Measurements from ENCODE around the gene TBC1D2B. TPM values are rescaled to one million over a fixed set of nuclear protein-coding genes. Genes with fewer than 3 reads are reported as not detected.

TBC1D2B gene
- total and polyA plus RNA-seq, 8 donors: 37.6 to 64.9 (median 49.2) TPM

- DNase-seq: peak in 1 of 4 donors; percentile 64
- no peak overlapping the region for H3K4me3 ChIP-seq
- TF ChIP-seq CTCF (IDR thresholded peaks at IDR 0.05): no peak
- peak overlapping the region in 1 of 2 donors; percentile 78 for H3K27ac ChIP-seq
- peaks cover 0 to 10% of the 10 kb centered on the region in 2 donors for H3K36me3 ChIP-seq
- intact Hi-C loops (cut with DNase I): no loop called here
- ATAC-seq: peak; percentile 32
- no peaks in the 10 kb centered on the region for H3K27me3 ChIP-seq
- H3K9me3 ChIP-seq: no peaks in the 10 kb centered on the region
- H3K4me1 ChIP-seq: peaks cover 54 to 95% of the 10 kb centered on the region in 2 donors
Observed at GRCh38 chr15:78052001-78052401, 25.5 kb downstream of the TBC1D2B start.

- no peak for TF ChIP-seq CTCF (IDR thresholded peaks at IDR 0.05)
- Histone ChIP-seq H3K36me3 (peaks cover 0 to 10% of the 10 kb centered on the region in 2 donors), H3K27ac (peak overlapping the region in 1 of 2 donors; percentile 78), H3K27me3 (no peaks in the 10 kb centered on the region), H3K4me1 (peaks cover 50 to 95% of the 10 kb centered on the region in 2 donors), H3K4me3 (no peak overlapping the region), H3K9me3 (no peaks in the 10 kb centered on the region)
- no peak for DNase-seq
- intact Hi-C loops (cut with DNase I): no loop called here
- no peak for ATAC-seq
Observed at GRCh38 chr15:78051596-78051995, 25.9 kb downstream of the TBC1D2B start.

GRCh38 chr15:78050826-78051225 lies 26.7 kb downstream of the TBC1D2B start:
- TF ChIP-seq CTCF (IDR thresholded peaks at IDR 0.05): no peak
- peaks cover 0 to 10% of the 10 kb centered on the region in 2 donors for H3K36me3 ChIP-seq
- no peaks in the 10 kb centered on the region for H3K9me3 ChIP-seq
- no peaks in the 10 kb centered on the region for H3K27me3 ChIP-seq
- no peak overlapping the region for H3K4me3 ChIP-seq
- intact Hi-C loops (cut with DNase I): no loop called here
- ATAC-seq (no peak), DNase-seq (no peak)
- H3K27ac ChIP-seq: peak overlapping the region in 1 of 2 donors; percentile 78
- H3K4me1 ChIP-seq: peaks cover 42 to 95% of the 10 kb centered on the region in 2 donors

- peaks cover 40 to 95% of the 10 kb centered on the region in 2 donors for H3K4me1 ChIP-seq
- H3K9me3 ChIP-seq: no peaks in the 10 kb centered on the region
- TF ChIP-seq CTCF (IDR thresholded peaks at IDR 0.05): no peak
- peaks cover 0 to 10% of the 10 kb centered on the region in 2 donors for H3K36me3 ChIP-seq
- DNase-seq: no peak
- intact Hi-C loops (cut with DNase I): no loop called here
- ATAC-seq: no peak
- no peaks in the 10 kb centered on the region for H3K27me3 ChIP-seq
- H3K4me3 ChIP-seq: no peak overlapping the region
- H3K27ac ChIP-seq: peak overlapping the region in 1 of 2 donors; percentile 78
Observed at GRCh38 chr15:78050441-78050809, 27.1 kb downstream of the TBC1D2B start.

- intact Hi-C loops (cut with DNase I): no loop called here
- Histone ChIP-seq H3K9me3 (no peaks in the 10 kb centered on the region), H3K27me3 (no peaks in the 10 kb centered on the region), H3K4me3 (no peak overlapping the region), H3K36me3 (peaks cover 0 to 11% of the 10 kb centered on the region in 2 donors), H3K27ac (peak overlapping the region in 1 of 2 donors; percentile 78), H3K4me1 (peaks cover 42 to 95% of the 10 kb centered on the region in 2 donors)
- TF ChIP-seq CTCF (IDR thresholded peaks at IDR 0.05): no peak
- DNase-seq (peak in 1 of 4 donors; percentile 32), ATAC-seq (no peak)
Observed at GRCh38 chr15:78049691-78050440, 27.6 kb downstream of the TBC1D2B start.

Measured in left lung (tissue), 10 donors.